ENCODE data around the gene INCENP.
"Not testable (repeated sequence)": the region's sequence is repeated elsewhere in the genome, so short reads cannot be mapped to it uniquely, and the experiment has no call there.

INCENP gene

DNA sequence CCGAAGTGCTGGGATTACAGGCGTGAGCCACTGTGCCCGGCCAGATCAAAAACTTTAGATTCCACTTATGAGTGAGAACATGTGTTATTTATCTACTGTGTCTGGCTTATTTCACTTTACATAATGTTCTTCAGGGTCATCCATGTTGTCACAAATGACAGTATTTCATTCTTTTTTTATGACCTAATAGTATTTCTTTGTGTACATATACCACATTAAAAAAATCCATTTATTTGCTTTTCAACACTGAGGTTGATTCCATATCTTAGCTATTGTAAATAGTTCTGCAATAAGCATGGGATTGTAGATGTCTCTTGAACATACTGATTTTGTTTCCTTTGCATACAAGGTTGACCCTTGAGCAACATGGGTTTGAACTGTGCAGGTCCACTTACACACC lies 53.0 kb downstream of the INCENP start:
- H3K4me1 ChIP-seq (ENCODE audit: insufficient read depth, low read length): no peaks in the 10 kb centered on the region
- H3K36me3 ChIP-seq (ENCODE audit: insufficient read depth, low read length): no peaks in the 10 kb centered on the region
- peaks cover 6% of the 10 kb centered on the region for H3K27me3 ChIP-seq (ENCODE audit: insufficient read depth, low read length)
- no peaks in the 10 kb centered on the region for H3K9me3 ChIP-seq (ENCODE audit: low read length)
- H3K4me3 ChIP-seq (ENCODE audit: low read length): no peak overlapping the region
- no peak overlapping the region for H2AFZ ChIP-seq (ENCODE audit: low read depth, low read length)

DNA sequence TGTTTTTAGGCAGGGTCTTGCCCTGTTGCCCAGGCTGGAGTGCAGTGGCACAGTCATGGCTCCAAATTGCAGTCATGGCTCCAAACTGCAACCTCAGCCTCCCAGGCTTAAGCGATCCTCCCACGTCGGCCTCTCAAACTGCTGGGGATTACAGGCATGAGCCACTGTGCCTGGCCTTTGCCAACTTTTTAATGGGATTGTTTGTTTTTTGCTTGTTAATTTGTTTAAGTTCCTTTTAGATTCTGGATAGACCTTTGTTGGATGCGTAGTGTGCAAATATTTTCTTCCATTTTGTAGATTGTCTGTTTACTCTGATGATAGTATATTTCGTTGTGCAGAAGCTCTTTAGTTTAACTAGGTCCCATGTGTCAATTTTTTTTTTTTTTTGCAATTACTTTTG lies 56.2 kb downstream of the INCENP start:
- Histone ChIP-seq H3K36me3 (ENCODE audit: insufficient read depth, low read length) (no peaks in the 10 kb centered on the region), H3K4me3 (ENCODE audit: low read length) (no peak overlapping the region), H3K9me3 (ENCODE audit: low read length) (no peaks in the 10 kb centered on the region), H3K4me1 (ENCODE audit: insufficient read depth, low read length) (no peaks in the 10 kb centered on the region), H2AFZ (ENCODE audit: low read depth, low read length) (no peak overlapping the region), H3K27me3 (ENCODE audit: insufficient read depth, low read length) (peaks cover 6% of the 10 kb centered on the region)

DNA sequence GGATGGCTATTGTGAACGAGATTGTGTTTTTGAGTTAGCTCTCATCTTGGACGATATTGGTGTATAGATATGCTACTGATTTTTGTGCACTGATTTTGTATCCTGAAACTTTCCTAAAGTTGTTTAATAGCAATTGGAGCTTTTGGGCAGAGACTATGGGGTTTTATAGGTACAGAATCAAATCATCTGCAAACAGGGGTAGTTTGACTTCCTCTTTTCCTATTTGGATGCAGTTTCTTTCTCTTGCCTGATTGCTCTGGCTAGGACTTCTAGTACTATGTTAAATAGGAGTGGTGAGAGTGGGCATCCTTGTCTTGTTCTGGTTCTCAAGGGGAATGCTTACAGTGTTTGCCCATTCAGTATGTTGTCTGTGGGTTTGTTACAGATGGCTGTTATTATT lies 57.3 kb downstream of the INCENP start:
- Histone ChIP-seq H3K9me3 (ENCODE audit: low read length) (no peaks in the 10 kb centered on the region), H3K4me1 (ENCODE audit: insufficient read depth, low read length) (no peaks in the 10 kb centered on the region), H3K27me3 (ENCODE audit: insufficient read depth, low read length) (peaks cover 6% of the 10 kb centered on the region), H2AFZ (ENCODE audit: low read depth, low read length) (no peak overlapping the region), H3K4me3 (ENCODE audit: low read length) (no peak overlapping the region), H3K36me3 (ENCODE audit: insufficient read depth, low read length) (no peaks in the 10 kb centered on the region)

DNA sequence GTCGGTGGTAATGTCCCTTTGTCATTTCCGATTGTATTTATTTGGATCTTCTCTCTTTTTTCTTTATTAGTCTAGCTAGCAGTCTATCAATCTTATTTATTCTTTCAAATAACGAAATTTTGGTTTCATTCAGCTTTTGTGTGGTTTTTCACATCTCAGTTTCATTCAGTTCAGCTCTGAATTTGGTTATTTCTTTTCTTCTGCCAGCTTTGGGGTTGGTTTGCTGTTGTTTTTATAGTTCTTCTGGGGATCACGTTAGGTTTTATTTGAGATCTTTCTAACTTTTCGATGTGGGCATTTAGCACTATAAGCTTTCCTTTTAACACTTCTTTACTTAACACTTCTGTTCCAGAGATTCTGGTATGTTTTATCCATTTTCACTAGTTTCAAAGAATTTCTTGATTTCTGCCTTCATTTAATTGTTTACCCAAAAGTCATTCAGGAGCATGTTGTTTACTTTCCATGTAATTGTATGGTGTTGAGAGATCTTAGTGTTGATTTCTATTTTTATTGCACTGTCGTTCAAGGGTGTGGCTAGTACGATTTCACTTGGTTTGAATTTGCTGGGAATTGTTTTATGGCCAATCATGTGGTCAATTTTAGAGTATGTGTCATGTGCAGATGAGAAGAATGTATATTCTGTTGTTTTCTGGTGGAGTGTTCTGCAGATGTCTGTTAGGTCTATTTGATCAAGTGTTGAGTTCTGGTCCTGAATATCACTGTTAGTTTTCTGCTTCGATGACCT lies 58.5 kb downstream of the INCENP start:
- Histone ChIP-seq H3K9me3 (ENCODE audit: low read length) (no peaks in the 10 kb centered on the region), H3K4me1 (ENCODE audit: insufficient read depth, low read length) (no peaks in the 10 kb centered on the region), H3K36me3 (ENCODE audit: insufficient read depth, low read length) (no peaks in the 10 kb centered on the region), H2AFZ (ENCODE audit: low read depth, low read length) (no peak overlapping the region), H3K4me3 (ENCODE audit: low read length) (no peak overlapping the region), H3K27me3 (ENCODE audit: insufficient read depth, low read length) (peaks cover 6% of the 10 kb centered on the region)

DNA sequence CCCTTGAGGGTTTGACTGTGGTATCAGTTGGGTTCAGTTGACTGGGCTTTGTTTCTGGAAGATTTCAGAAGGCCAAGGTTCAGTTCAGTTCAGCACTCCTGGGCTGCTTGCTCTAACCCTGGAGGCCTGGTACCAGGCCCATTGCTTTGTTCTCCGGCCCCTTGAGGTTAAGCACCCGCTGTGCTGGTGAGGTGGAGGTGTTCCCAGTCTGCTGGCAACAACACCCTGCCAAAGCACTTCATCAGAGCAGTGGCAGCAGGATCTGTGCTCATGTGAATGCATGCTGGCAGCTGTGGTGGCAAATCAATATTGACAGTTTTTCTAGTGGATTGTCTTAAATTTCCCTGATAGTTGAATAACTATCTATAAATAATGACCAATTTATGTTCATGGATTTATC lies 62.4 kb downstream of the INCENP start:
- Histone ChIP-seq H3K4me3 (ENCODE audit: low read length) (no peak overlapping the region), H3K36me3 (ENCODE audit: insufficient read depth, low read length) (no peaks in the 10 kb centered on the region), H3K9me3 (ENCODE audit: low read length) (no peaks in the 10 kb centered on the region), H2AFZ (ENCODE audit: low read depth, low read length) (no peak overlapping the region), H3K27me3 (ENCODE audit: insufficient read depth, low read length) (peaks cover 10% of the 10 kb centered on the region), H3K4me1 (ENCODE audit: insufficient read depth, low read length) (no peaks in the 10 kb centered on the region)

DNA sequence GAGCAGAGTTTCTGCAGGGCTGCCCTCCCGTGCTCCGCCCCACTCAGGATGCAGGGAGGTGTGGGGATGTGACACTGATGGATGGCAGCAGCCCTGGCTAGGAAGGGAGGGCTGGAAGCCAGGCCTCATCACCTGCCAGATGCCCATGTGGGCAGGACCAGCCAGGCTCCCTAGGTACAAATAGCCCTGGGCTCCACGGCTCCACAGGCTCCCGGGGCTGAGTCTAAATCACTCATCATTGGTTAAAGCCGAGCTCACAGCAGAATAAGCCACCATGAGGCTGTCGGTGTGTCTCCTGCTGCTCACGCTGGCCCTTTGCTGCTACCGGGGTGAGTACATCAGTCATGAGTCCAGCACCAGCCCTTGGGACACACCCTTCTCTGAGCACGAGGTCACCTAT lies 66.2 kb downstream of the INCENP start, which contains the start of gene SCGB1D1:
Gene SCGB1D1 (plus strand): TSS at position 206 of the 400 bp plus-strand sequence. CDS start 69 bp downstream, at position 275.
- Histone ChIP-seq H3K4me3 (ENCODE audit: low read length) (no peak within 1 kb of the TSS), H3K36me3 (ENCODE audit: insufficient read depth, low read length) (no peaks in the 10 kb centered on the region), H3K9me3 (ENCODE audit: low read length) (no peaks in the 10 kb centered on the region), H3K4me1 (ENCODE audit: insufficient read depth, low read length) (no peaks in the 10 kb centered on the region), H3K27me3 (ENCODE audit: insufficient read depth, low read length) (peaks cover 29% of the 10 kb centered on the region), H2AFZ (ENCODE audit: low read depth, low read length) (no peak within 1 kb of the TSS)

DNA sequence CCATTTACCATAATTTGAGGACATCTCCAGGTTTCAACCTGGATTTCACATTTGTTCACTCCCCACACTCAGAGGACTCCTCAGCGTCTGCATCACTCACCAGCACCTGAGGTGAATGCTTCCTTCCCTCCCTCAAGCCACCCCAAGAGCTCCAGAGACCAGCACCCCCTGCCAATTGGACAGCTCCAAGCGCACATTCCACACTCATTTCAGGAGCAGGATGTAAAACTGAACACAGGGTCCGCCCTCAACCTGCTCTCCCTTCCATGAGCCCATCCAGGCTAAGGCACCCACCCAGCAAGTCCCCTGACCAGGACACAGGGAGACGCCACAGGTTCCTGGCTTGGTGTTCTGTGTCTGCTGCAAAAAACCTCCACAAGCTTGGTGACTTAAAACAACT lies 70.1 kb downstream of the INCENP start:
- no peaks in the 10 kb centered on the region for H3K9me3 ChIP-seq (ENCODE audit: low read length)

DNA sequence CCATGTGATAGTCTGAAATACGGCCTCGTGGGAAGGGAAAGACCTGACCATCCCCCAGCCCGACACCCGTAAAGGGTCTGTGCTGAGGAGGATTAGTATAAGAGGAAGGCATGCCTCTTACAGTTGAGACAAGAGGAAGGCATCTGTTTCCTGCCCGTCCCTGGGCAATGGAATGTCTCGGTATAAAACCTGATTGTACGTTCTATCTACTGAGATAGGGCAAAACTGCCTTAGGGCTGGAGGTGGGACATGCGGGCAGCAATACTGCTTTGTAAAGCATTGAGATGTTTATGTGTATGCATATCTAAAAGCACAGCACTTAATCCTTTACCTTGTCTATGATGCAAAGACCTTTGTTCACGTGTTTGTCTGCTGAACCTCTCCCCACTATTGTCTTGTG lies 71.2 kb downstream of the INCENP start:
- not testable (repeated sequence) for H3K36me3 ChIP-seq (ENCODE audit: insufficient read depth, low read length); H3K9me3 ChIP-seq (ENCODE audit: low read length); H3K4me1 ChIP-seq (ENCODE audit: insufficient read depth, low read length); H3K4me3 ChIP-seq (ENCODE audit: low read length); H2AFZ ChIP-seq (ENCODE audit: low read depth, low read length)
- peaks cover 29% of the 10 kb centered on the region for H3K27me3 ChIP-seq (ENCODE audit: insufficient read depth, low read length)

More for the DNA sequence above, 70.1 kb downstream of the INCENP start:
- no peak overlapping the region for H2AFZ ChIP-seq (ENCODE audit: low read depth, low read length)
- H3K4me1 ChIP-seq (ENCODE audit: insufficient read depth, low read length): no peaks in the 10 kb centered on the region
- no peak overlapping the region for H3K4me3 ChIP-seq (ENCODE audit: low read length)
- H3K36me3 ChIP-seq (ENCODE audit: insufficient read depth, low read length): no peaks in the 10 kb centered on the region
- peaks cover 37% of the 10 kb centered on the region for H3K27me3 ChIP-seq (ENCODE audit: insufficient read depth, low read length)

DNA sequence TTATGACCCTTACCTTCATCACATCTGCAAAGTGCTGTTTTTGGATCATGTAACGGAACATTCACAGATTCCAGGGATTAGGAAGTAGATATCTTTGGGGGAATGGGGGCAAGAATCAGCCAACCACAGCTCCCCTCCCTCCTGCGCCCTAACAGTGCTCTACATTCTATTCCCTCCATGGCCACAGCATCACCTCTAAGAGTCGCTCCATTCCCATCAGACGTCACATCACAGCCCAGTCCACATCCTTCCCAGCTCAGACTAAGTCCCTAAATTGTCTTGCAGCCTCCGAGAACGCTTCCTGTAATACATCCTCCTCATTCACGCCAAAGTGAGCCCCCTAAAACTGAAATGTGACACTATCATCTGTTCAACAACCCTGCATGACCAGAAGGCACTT lies 72.1 kb downstream of the INCENP start:
- H3K4me3 ChIP-seq (ENCODE audit: low read length): no peak overlapping the region
- H2AFZ ChIP-seq (ENCODE audit: low read depth, low read length): no peak overlapping the region
- H3K9me3 ChIP-seq (ENCODE audit: low read length): no peaks in the 10 kb centered on the region
- no peaks in the 10 kb centered on the region for H3K4me1 ChIP-seq (ENCODE audit: insufficient read depth, low read length)
- no peaks in the 10 kb centered on the region for H3K36me3 ChIP-seq (ENCODE audit: insufficient read depth, low read length)
- peaks cover 27% of the 10 kb centered on the region for H3K27me3 ChIP-seq (ENCODE audit: insufficient read depth, low read length)

DNA sequence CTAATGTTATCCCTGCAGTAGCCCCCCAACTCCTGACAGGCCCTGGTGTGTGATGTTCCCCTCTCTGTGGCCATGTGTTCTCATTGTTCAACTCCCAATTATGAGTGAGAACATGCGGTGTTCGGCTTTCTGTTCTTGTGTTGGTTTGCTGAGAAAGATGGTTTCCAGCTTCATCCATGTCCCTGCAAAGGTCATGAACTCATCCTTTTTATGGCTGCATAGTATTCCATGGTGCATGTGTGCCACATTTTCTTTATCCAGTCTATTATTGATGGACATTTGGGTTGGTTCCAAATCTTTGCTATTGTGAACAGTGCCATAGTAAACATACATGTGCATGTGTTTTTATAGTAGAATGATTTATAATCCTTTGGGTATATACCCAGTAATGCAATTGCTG lies 73.6 kb downstream of the INCENP start:
- not testable (repeated sequence) for H3K4me3 ChIP-seq (ENCODE audit: low read length); H3K4me1 ChIP-seq (ENCODE audit: insufficient read depth, low read length); H3K9me3 ChIP-seq (ENCODE audit: low read length); H3K36me3 ChIP-seq (ENCODE audit: insufficient read depth, low read length); H2AFZ ChIP-seq (ENCODE audit: low read depth, low read length)
- H3K27me3 ChIP-seq (ENCODE audit: insufficient read depth, low read length): peaks cover 24% of the 10 kb centered on the region

DNA sequence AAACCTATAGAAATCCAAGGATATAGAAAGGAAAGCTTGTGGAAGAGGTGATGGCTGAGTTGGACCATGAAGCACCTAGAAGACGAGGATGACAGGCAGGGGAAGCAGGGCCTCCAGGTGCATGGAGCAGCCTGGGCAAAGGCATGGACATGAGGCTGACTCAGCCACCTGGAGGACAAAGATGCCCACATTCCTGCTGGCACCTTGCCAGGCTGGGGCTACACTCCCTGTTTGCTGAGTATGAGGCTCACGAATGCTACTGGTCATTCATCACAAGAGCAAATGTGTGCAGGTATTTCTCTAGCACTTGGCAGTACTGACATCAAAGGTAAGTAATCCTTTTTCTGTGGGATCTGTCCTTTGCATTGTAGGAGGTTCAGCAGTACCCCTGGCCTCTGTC lies 77.6 kb downstream of the INCENP start:
- Histone ChIP-seq H3K9me3 (ENCODE audit: low read length) (no peaks in the 10 kb centered on the region), H2AFZ (ENCODE audit: low read depth, low read length) (no peak overlapping the region), H3K36me3 (ENCODE audit: insufficient read depth, low read length) (no peaks in the 10 kb centered on the region), H3K4me3 (ENCODE audit: low read length) (no peak overlapping the region), H3K4me1 (ENCODE audit: insufficient read depth, low read length) (no peaks in the 10 kb centered on the region), H3K27me3 (ENCODE audit: insufficient read depth, low read length) (peaks cover 9% of the 10 kb centered on the region)
